ENCODE results near the gene NOX5.

Gene NOX5

DNA sequence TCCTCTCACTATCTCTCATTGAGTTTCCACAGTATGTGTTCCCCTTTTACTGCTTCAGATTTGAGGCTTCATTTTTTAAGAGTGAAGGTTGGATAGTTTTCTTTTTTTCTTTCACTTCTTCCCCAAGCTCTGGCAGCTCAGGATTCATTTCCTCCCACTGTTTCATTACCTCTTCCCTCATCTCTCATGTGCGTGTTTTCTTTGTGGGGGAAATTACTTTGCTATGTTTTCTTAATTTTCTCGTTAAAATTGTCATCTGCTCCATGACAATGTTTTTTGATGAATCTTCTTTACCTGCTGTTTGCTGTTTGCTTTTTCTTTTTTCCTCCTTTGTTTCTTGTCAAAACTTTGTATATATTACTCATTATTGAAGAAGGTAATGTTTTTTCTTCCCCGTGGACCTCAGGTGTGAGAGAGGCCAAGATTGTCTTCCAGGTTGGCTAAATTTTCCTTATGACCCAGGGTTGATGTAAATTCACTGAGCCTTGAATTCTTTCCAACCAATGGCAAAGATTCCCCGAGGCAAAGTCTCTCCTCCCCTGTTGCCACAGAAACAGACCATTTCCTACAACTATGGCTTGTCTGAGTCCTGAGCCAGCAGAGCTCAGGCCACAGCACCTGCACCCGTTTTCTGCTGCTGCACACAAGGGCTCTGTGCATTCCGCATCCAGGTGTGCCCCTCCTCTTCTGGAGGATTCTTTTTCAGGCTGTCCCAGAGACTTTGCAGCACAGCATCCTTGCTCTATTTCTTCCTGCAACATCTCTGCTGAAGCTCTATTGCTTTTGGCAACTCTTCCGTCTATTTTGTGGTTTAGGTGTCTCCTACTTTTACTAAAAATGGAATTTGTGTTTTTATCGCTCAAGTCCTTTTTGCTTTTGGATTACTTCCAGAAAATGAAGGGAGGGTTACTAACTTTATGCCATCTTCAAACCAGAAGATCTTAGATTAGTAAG is 66.1 kb downstream of the NOX5 start:
- peaks cover 19 to 29% of the 10 kb centered on the region in 2 donors for H3K27me3 Mint-ChIP-seq
- DNase-seq (no peak), ATAC-seq (replicated peaks) (no peak)
- peaks cover 3 to 7% of the 10 kb centered on the region in 2 donors for H3K4me1 Mint-ChIP-seq
- H3K4me3 Mint-ChIP-seq: no peak overlapping the region
- H3K27ac Mint-ChIP-seq: no peak overlapping the region
- no peaks in the 10 kb centered on the region for H3K9me3 Mint-ChIP-seq
- H3K36me3 Mint-ChIP-seq: no peaks in the 10 kb centered on the region

DNA sequence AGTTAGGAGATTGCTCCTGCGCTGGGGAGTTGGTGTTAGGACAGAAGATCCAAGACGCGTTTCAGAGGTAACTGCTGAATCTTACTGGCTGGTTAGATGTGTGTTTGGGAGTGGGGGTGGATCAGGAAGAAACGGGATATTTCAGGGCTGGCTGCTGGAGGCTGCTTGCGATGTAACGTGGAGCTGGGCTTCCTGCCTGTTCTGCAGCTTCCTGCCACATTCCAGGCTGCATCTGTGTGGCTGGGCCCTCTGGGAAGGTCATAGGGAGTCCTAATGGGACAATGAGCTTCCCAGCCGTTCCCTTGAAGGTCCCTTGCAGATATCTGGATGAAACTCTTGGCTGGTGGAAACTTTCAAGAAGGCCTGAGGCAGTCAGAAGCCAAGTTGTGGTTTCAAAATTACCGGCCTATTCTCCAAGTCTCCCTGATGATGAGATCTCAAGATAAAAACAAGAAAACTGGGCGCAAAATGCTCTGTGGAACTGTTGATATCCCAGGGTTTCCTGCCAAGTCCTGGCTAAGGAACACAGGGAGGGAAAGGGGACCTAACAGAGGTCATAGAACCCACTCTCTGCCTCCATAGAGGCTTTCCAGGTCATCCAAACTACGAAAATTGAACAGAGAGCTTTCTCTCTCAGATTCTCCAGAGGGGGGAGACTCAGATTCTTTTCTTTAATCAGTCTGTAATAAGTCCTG is 67.0 kb downstream of the NOX5 start:
- Mint-ChIP-seq H3K36me3 (no peaks in the 10 kb centered on the region), H3K27ac (no peak overlapping the region), H3K9me3 (no peaks in the 10 kb centered on the region), H3K4me1 (peaks cover 3 to 7% of the 10 kb centered on the region in 2 donors), H3K27me3 (peaks cover 15 to 20% of the 10 kb centered on the region in 2 donors), H3K4me3 (no peak overlapping the region)
- ATAC-seq (replicated peaks) (no peak), DNase-seq (no peak)

DNA sequence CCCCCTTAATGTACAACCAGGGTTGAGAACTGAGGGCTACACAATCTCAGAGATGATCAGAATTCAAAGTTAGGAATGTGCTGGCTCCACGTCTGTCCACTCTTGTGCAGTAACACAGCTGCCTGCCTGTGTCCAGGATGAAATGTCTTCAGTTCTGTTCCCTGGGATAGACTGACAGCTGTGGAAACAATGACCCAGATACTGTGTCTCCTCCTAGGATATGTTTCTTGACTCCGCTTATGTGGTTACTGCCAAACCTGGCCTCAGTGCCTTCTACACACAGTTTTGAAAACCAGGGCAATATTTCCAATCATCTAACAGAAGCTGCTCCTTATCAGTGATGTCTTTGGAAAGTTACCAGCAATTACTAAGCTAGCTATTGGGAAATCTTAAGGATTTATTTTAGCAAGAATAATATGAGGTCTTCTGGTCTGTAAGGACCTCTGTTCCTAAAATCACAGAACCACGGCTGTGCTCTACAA is 67.6 kb downstream of the NOX5 start:
- Mint-ChIP-seq H3K36me3 (no peaks in the 10 kb centered on the region), H3K27me3 (peaks cover 15 to 18% of the 10 kb centered on the region in 2 donors), H3K4me1 (peaks cover 3 to 7% of the 10 kb centered on the region in 2 donors), H3K9me3 (no peaks in the 10 kb centered on the region), H3K4me3 (no peak overlapping the region), H3K27ac (no peak overlapping the region)
- no peak for ATAC-seq (replicated peaks)
- DNase-seq: no peak

DNA sequence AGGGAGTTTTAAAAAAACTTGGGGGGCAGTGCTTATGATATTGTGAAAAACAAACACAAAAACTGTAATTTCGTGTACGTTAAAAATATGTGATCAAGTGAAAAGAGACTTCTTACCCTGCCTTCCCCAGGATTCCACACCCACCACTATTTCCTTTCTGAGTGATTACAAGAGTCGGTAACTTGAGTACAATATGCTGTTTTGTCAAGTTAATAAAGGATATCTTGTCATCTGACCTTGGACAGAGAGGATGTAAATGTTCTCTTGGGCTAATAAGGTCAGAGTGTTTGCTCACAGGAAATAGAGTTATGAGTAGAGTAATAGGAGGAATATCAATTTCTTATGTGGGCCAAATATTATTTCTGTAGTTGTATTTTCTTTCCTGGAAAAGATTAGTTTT is 68.1 kb downstream of the NOX5 start:
- H3K4me1 Mint-ChIP-seq: peaks cover 3 to 7% of the 10 kb centered on the region in 2 donors
- no peak overlapping the region for H3K4me3 Mint-ChIP-seq
- no peaks in the 10 kb centered on the region for H3K9me3 Mint-ChIP-seq
- no peak overlapping the region for H3K27ac Mint-ChIP-seq
- no peak for ATAC-seq (replicated peaks)
- no peak for DNase-seq
- no peaks in the 10 kb centered on the region for H3K36me3 Mint-ChIP-seq
- H3K27me3 Mint-ChIP-seq: peaks cover 20 to 22% of the 10 kb centered on the region in 2 donors

DNA sequence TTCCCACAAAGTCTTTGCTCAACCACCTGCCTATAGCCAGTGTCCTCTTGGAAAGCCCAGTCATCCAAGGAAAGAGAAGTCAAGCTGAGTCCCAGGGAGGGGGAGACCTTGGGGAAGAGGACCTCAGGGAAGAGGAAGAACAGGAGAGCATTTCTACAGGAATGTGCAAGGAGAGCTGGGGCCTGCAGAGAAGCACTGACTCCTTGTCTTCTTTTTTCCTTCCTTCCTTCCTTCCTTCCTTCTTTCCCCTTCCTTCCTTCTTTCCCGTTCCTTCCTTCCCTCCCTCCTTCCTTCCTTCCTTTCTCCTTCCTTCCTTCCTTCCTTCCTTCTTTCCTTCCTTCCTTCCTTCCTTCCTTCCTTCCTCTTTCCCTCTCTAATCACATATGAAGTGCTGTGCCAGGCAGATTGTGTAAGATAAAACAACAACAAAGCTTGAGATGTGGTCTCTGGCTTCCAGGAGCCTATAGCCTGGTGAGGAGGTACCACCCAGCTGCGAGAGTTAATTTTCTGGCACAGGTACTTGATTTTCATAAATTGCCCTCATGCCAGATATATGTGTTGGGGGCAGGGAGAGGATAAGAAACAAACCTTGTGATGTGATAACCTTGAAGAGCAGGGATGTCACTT is 70.0 kb downstream of the NOX5 start:
- Mint-ChIP-seq H3K4me3 (no peak overlapping the region), H3K27ac (no peak overlapping the region), H3K27me3 (peaks cover 28 to 31% of the 10 kb centered on the region in 2 donors), H3K4me1 (peaks cover 3 to 7% of the 10 kb centered on the region in 2 donors), H3K9me3 (no peaks in the 10 kb centered on the region), H3K36me3 (no peaks in the 10 kb centered on the region)
- no peak for ATAC-seq (replicated peaks)
- DNase-seq: no peak

DNA sequence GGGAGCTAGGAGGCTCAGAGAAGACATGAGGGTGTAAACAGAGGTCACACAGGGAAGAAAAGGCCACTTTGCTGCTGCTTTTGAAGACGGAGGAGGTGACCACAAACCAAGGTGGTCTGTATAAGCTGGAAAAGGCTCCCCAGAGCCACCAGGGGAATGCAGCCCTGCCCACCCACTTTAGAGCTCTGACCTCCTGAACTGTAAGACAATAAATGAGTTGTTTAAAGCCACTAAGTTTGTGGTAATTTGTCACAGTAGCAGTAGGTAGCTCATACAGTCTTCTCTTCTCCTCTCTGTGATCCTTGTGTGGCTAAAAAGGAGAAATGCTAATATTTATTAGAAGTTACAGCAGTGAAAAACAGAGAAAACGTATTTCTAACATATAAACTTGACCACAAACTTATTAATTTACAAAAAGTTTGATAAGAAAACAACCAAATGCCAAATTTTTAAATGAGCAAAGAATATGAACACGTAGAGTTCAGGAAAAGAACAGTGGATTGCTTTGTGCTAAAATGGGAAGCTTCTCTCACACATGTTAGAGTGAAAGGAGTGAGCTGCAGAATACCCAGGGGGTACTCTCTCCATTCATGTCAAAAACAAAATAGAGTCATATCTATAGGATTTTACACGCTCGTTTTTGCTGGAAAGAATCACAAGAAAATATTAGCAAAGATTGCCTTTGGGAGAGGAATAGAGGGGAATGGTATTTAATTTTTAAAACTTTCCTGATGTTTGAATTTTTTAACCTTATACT is 71.0 kb downstream of the NOX5 start:
- peaks cover 30 to 35% of the 10 kb centered on the region in 2 donors for H3K27me3 Mint-ChIP-seq
- ATAC-seq (replicated peaks) (no peak), DNase-seq (no peak)
- no peaks in the 10 kb centered on the region for H3K36me3 Mint-ChIP-seq
- H3K27ac Mint-ChIP-seq: no peak overlapping the region
- peaks cover 0 to 2% of the 10 kb centered on the region in 2 donors for H3K4me1 Mint-ChIP-seq
- H3K4me3 Mint-ChIP-seq: no peak overlapping the region
- no peaks in the 10 kb centered on the region for H3K9me3 Mint-ChIP-seq

DNA sequence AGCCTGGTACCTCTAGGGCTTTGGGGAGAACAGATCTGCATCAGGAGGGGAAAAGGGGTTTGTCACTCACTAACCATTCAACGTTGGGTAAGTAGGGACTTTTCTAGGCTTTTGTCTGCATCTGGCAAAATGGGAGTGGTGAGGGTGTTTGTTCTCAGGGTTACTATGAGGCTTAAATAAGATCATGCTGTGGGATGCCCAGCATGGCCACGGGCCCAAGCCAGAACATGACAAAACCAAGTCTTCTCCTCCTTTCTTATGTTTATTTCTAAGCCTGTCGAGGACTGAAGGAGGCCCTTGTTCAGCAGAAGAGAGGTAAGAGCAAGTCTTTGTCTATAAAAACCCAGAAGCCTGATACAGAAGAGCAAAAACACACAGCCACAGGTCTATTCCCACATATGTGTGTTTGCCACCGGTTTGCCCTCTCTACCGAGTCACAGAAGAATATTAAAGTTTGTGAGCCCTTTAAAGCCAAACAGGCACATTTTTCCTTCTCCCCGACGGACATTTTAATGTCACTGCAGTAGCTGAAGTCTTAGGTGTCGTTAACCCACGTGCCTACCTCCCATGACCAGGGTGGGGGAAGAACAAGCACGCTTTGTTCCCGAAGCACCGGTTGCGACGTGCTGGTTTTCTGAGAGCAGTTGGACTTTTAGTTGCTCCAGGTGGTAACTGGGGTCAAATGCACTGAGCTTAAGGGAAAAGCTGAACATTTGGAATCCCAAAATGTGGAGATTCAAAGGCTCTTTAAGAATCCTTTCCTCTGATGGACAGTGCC is 72.1 kb downstream of the NOX5 start:
- ATAC-seq (replicated peaks) (no peak), DNase-seq (no peak)
- Mint-ChIP-seq H3K36me3 (no peaks in the 10 kb centered on the region), H3K9me3 (no peaks in the 10 kb centered on the region), H3K4me1 (no peaks in the 10 kb centered on the region), H3K27ac (no peak overlapping the region), H3K27me3 (peaks cover 26 to 29% of the 10 kb centered on the region in 2 donors), H3K4me3 (no peak overlapping the region)

DNA sequence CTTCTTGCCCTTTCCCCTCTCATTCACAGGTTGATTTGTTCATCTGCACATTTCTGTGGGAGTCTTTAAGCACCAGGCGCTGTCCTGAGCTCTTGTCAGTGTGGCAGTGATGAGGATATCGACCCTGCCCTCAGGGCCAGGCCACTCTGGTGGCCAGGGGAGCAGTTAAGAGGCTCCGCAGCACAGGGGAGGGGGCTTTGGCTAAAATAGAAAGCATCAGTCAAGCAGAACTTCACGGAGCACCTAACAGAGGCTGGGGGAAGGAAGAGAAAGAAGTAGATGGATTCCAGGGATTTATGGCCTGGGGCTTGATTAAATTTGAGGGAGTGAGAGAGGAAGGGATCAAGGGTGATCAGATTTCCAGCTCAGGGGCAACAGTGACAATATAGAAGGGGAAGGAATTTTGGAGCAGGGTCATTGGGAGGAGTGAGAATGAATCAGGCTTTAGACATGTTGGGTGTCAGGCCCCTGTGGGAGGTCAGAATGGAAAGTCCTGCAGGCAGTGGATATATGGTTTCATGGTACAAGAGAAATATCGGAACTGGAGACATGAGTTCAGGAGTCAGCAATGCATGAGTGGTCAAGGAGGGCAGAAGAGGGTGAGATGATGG is 73.0 kb downstream of the NOX5 start:
- ATAC-seq (replicated peaks) (no peak), DNase-seq (no peak)
- no peak overlapping the region for H3K27ac Mint-ChIP-seq
- H3K4me1 Mint-ChIP-seq: no peaks in the 10 kb centered on the region
- H3K9me3 Mint-ChIP-seq: no peaks in the 10 kb centered on the region
- H3K36me3 Mint-ChIP-seq: no peaks in the 10 kb centered on the region
- H3K4me3 Mint-ChIP-seq: no peak overlapping the region
- H3K27me3 Mint-ChIP-seq: peaks cover 20 to 29% of the 10 kb centered on the region in 2 donors

DNA sequence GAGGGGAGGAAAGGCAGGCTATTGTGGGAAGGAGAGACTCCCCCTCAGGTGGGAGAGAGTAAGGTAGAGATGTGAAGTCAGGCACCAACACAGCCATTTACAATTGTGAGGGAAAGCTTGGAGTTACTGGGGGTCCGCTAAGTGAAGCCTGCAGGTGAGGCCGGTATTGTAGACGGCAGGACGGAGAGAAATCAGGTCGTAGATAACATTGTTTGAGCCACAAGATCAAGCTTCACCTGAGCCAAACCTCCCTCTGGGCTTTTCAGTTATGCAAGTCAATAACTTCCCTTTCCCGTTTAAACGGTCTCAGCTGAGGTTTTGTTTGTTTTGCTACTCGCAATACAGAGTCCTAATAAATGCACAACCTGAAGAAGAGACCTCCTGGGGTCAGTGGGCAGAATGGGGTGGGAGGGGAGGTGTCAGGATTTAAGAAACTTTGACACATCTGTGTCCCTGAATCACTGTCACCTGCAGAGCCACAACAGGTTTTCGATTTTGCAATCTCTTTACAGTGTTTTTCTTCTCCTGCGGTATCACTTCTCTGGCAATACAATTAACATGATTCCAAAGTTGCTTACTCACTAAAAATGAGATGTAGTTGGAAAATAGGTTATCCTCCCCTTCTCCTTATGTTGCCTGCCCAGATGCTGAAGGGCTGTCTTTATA is 73.9 kb downstream of the NOX5 start:
- Mint-ChIP-seq H3K36me3 (no peaks in the 10 kb centered on the region), H3K27ac (no peak overlapping the region), H3K4me1 (no peaks in the 10 kb centered on the region), H3K4me3 (no peak overlapping the region), H3K9me3 (no peaks in the 10 kb centered on the region), H3K27me3 (peaks cover 17 to 29% of the 10 kb centered on the region in 2 donors)
- ATAC-seq (replicated peaks): no peak
- DNase-seq: no peak

DNA sequence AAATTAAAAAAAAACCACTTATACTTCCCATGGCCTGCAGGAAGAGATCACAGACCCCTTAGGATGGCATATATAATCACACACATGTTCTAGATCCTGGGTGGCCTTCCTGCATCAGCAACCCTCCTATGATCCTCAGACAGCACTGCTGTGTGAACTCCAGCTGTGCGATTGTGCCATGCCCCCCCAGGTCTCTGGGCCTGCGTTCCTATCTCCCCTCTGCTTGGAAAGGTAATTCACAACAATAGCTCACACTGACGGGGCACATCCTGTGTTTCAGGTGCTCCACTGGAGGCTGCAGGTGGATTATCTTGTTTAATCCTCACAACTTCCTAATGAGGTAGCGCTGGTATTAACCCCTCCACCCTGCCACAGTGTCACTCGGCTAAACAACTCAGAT is 74.8 kb downstream of the NOX5 start:
- no peak overlapping the region for H3K4me3 Mint-ChIP-seq
- peaks cover 17 to 26% of the 10 kb centered on the region in 2 donors for H3K27me3 Mint-ChIP-seq
- H3K9me3 Mint-ChIP-seq: no peaks in the 10 kb centered on the region
- DNase-seq (no peak), ATAC-seq (replicated peaks) (no peak)
- H3K4me1 Mint-ChIP-seq: no peaks in the 10 kb centered on the region
- H3K36me3 Mint-ChIP-seq: no peaks in the 10 kb centered on the region
- no peak overlapping the region for H3K27ac Mint-ChIP-seq

DNA sequence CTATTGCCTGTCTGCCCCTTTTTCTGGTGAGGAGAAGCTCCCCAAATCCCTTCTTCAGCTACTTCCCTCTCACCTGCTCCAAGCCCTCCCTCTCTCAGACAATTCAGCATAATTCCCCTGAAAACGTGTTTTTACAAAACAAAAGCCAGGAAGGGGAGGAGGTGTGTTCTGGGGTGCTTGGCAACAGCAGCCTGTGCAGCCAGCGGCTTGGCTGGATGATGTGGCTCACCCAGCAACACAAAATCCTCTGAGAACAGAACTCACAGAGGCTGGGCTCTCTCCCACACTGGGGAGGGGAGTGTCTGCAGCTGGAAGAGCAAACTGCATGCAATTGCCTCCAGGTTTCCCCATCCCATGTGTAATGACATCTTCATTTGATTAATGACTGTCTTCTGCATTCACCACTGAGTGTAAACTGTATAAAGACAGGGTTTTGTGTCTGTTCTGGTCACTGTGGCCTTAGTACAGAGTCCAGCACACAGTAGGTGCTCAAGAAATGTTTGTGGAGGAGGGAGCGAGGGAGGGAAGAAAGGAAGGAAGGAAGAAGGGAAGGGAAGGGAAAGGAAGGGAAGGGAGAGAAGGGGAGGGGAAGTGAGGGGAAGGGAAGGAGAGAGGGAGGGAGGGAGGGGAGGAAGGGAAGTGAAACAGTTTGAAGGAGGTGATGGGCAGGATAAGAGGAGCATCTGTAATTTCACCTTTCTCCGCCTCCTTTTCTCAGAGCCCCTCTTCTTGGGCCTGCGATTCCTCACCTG is 75.9 kb downstream of the NOX5 start:
- H3K9me3 Mint-ChIP-seq: no peaks in the 10 kb centered on the region
- DNase-seq (no peak), ATAC-seq (replicated peaks) (no peak)
- peaks cover 22 to 24% of the 10 kb centered on the region in 2 donors for H3K27me3 Mint-ChIP-seq
- no peak overlapping the region for H3K4me3 Mint-ChIP-seq
- H3K27ac Mint-ChIP-seq: no peak overlapping the region
- H3K4me1 Mint-ChIP-seq: no peaks in the 10 kb centered on the region
- no peaks in the 10 kb centered on the region for H3K36me3 Mint-ChIP-seq

DNA sequence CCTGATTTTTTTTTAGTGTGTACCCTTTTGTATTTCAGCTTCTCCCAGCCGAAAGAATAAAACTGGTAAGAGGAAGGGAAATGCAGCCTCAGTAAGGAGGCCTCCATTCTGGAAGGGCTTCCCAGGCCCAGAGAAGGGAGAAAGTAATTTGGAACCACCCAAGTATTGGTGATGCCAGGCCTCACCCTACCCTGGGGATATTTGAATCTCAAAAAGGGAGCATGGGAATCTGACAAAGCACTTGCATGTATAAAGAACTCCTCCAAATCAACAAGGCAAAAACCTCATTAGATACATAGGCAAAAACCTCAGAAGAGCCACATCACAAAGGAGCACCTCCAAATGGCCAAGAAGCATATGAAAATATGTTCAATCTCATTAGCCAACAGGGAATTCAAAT is 77.2 kb downstream of the NOX5 start:
- Mint-ChIP-seq H3K4me1 (no peaks in the 10 kb centered on the region), H3K9me3 (no peaks in the 10 kb centered on the region), H3K27ac (no peak overlapping the region), H3K36me3 (no peaks in the 10 kb centered on the region), H3K27me3 (peaks cover 25 to 28% of the 10 kb centered on the region in 2 donors), H3K4me3 (no peak overlapping the region)
- ATAC-seq (replicated peaks): no peak
- no peak for DNase-seq

All from stimulated activated naive B cell treated with anti-CD40 and anti-IgM and Interleukin-4, amounts not matched to agents 10 μg/mL and 1 μg/mL and 100 μg/mL, for 72 hours (primary cell).